ENCODE data around the gene ADAMTS7. TPM values are rescaled to one million over a fixed set of nuclear protein-coding genes. Genes with fewer than 3 reads are reported as not detected.
"Not testable (repeated sequence)": the region's sequence is repeated elsewhere in the genome, so short reads cannot be mapped to it uniquely, and the experiment has no call there.

The ADAMTS7 gene
- total RNA-seq, 1 experiment from 2014 or later: 23.1 TPM

DNA sequence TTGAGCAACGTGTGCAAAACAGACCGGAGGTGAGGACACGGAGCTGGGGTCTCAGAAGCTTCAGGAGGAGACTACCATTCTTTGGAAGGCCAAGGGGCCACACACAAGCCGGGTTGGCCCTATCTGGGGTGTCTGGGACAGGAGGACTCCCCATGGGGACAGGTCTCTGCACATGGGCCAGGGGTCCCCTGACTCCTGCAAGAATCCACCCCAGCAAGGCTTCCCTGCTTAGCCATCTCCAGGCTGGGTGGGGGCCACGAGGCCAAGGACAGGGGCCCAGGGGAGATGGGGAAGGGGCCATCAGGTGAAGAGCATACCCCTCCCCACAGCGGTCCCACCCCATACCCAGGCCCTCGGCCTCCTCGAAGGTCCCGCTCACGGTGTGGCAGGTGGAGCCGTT is 38.5 kb downstream of the ADAMTS7 start:
- Histone ChIP-seq H3K4me1 (ENCODE audit: insufficient read depth, low read length) (peaks cover 4% of the 10 kb centered on the region; the same call in 1 of the 2 replicates), H2AK5ac (ENCODE audit: insufficient read length, low read length) (no peak overlapping the region), H4K91ac (ENCODE audit: insufficient read length, low read depth, low read length) (no peak overlapping the region), H4K5ac (ENCODE audit: insufficient read length, low read depth, low read length) (no peak overlapping the region), H3K9ac (ENCODE audit: extremely low read depth, insufficient read length, low read length) (no peak overlapping the region), H2BK120ac (ENCODE audit: low read depth, low read length, poor library complexity, severe bottlenecking) (no peak overlapping the region), H2BK20ac (ENCODE audit: low read depth, low read length, poor library complexity, severe bottlenecking) (no peak overlapping the region), H3K27ac (ENCODE audit: insufficient read length, low read depth, low read length) (no peak overlapping the region), H3K79me1 (ENCODE audit: insufficient read depth, low read depth, low read length, poor library complexity, severe bottlenecking) (no peaks in the 10 kb centered on the region), H4K8ac (replicated peaks; ENCODE audit: insufficient read length, low read depth, low read length) (no peak overlapping the region), H3K79me2 (ENCODE audit: insufficient read depth, low read length) (no peaks in the 10 kb centered on the region), H3K23me2 (ENCODE audit: insufficient read length, low read depth, low read length, poor library complexity, severe bottlenecking) (no peaks in the 10 kb centered on the region), H3K18ac (ENCODE audit: insufficient read length, low read depth, low read length) (no peak overlapping the region), H3K27me3 (ENCODE audit: insufficient read depth, low read length) (no peaks in the 10 kb centered on the region), H2BK15ac (ENCODE audit: low read depth, low read length) (no peak overlapping the region), H3K23ac (ENCODE audit: insufficient read length, low read depth, low read length) (no peak overlapping the region), H3K56ac (ENCODE audit: insufficient read length, low read depth, low read length) (no peak overlapping the region), H4K20me1 (ENCODE audit: control insufficient read depth, insufficient read depth, insufficient read length) (no peaks in the 10 kb centered on the region), H3K4ac (ENCODE audit: low read depth, low read length) (no peak overlapping the region), H2BK5ac (ENCODE audit: insufficient read length, low read length) (no peak overlapping the region), H2BK12ac (ENCODE audit: insufficient read length, low read depth, low read length) (no peak overlapping the region), H3K4me2 (ENCODE audit: insufficient read depth, insufficient read length, low read length) (no peak overlapping the region), H3K9me3 (ENCODE audit: control insufficient read depth, low read depth, low read length) (no peaks in the 10 kb centered on the region), H3K14ac (ENCODE audit: insufficient read depth, low read length) (no peak overlapping the region), H3T11ph (ENCODE audit: low read length) (no peak overlapping the region), H2AFZ (ENCODE audit: low read length) (no peak overlapping the region)
- WGBS (ENCODE audit: extremely low coverage, insufficient read length, low lambda C conversion rate): no CpG with 5 or more reads among the region's 11 CpGs
- TF ChIP-seq, protein P1, sequence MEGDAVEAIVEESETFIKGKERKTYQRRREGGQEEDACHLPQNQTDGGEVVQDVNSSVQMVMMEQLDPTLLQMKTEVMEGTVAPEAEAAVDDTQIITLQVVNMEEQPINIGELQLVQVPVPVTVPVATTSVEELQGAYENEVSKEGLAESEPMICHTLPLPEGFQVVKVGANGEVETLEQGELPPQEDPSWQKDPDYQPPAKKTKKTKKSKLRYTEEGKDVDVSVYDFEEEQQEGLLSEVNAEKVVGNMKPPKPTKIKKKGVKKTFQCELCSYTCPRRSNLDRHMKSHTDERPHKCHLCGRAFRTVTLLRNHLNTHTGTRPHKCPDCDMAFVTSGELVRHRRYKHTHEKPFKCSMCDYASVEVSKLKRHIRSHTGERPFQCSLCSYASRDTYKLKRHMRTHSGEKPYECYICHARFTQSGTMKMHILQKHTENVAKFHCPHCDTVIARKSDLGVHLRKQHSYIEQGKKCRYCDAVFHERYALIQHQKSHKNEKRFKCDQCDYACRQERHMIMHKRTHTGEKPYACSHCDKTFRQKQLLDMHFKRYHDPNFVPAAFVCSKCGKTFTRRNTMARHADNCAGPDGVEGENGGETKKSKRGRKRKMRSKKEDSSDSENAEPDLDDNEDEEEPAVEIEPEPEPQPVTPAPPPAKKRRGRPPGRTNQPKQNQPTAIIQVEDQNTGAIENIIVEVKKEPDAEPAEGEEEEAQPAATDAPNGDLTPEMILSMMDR (conservative IDR thresholded peaks at IDR 0.05): no peak
- Mint-ChIP-seq H3K4me1 (peaks cover 10 to 14% of the 10 kb centered on the region in 2 experiments), H3K36me3 (ENCODE audit: insufficient read depth in 1 of 3, low read depth in 3 of 3) (peaks cover 0 to 7% (median 4%) of the 10 kb centered on the region in 3 experiments; a peak in 5 of 7 replicates), H3K9me3 (no peaks in the 10 kb centered on the region), H3K27me3 (ENCODE audit: low read depth) (peaks cover 1% of the 10 kb centered on the region; the same call in 1 of the 2 replicates), H3K27ac (no peak overlapping the region), H3K4me3 (no peak overlapping the region)
- DNase-seq: no peak

DNA sequence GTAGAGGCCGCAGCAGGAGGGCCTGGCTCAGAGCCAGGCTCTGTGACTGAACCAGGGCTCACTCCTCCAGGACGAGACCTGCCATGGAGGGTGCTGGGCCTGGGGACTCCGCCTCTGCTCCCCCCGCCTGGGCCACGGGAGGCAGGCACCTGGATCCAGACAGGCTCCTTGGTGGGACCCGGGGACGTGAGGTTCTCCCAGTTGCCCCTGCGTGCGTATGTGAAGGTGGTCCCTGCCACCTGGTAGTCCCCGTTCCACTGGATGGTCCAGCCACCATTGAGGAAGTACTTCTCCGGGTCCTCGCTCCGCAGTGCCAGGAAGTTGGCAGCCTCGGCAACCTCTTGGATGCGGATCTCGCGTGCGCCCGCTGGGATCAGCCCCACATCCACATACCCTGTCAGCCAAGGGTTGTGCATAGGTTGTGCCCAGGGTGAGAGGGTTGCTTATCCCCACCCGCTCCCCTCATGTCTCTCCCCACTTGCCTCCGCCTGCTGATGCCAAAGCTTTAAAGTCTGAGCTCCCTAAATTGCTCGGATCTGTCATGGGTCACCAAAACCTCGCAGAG is 39.7 kb downstream of the ADAMTS7 start:
- H3K79me1 ChIP-seq (ENCODE audit: insufficient read depth, low read depth, low read length, poor library complexity, severe bottlenecking); H3K56ac ChIP-seq (ENCODE audit: insufficient read length, low read depth, low read length); H2AK5ac ChIP-seq (ENCODE audit: insufficient read length, low read length); H3T11ph ChIP-seq (ENCODE audit: low read length); H2BK15ac ChIP-seq (ENCODE audit: low read depth, low read length); H4K8ac ChIP-seq (replicated peaks; ENCODE audit: insufficient read length, low read depth, low read length); H3K4me1 ChIP-seq (ENCODE audit: insufficient read depth, low read length); H3K14ac ChIP-seq (ENCODE audit: insufficient read depth, low read length); H2BK12ac ChIP-seq (ENCODE audit: insufficient read length, low read depth, low read length); H3K9me3 ChIP-seq (ENCODE audit: control insufficient read depth, low read depth, low read length); DNase-seq; H3K36me3 Mint-ChIP-seq (ENCODE audit: insufficient read depth in 1 of 3, low read depth in 3 of 3); H3K23me2 ChIP-seq (ENCODE audit: insufficient read length, low read depth, low read length, poor library complexity, severe bottlenecking); H3K27me3 ChIP-seq (ENCODE audit: insufficient read depth, low read length); H3K18ac ChIP-seq (ENCODE audit: insufficient read length, low read depth, low read length); H3K79me2 ChIP-seq (ENCODE audit: insufficient read depth, low read length); H3K9ac ChIP-seq (ENCODE audit: extremely low read depth, insufficient read length, low read length); H3K4ac ChIP-seq (ENCODE audit: low read depth, low read length); H3K27me3 Mint-ChIP-seq (ENCODE audit: low read depth); H2BK20ac ChIP-seq (ENCODE audit: low read depth, low read length, poor library complexity, severe bottlenecking); H3K27ac ChIP-seq (ENCODE audit: insufficient read length, low read depth, low read length); H4K5ac ChIP-seq (ENCODE audit: insufficient read length, low read depth, low read length); H4K91ac ChIP-seq (ENCODE audit: insufficient read length, low read depth, low read length); H3K4me3 Mint-ChIP-seq; H2AFZ ChIP-seq (ENCODE audit: low read length); H3K9me3 Mint-ChIP-seq; H2BK120ac ChIP-seq (ENCODE audit: low read depth, low read length, poor library complexity, severe bottlenecking); H4K20me1 ChIP-seq (ENCODE audit: control insufficient read depth, insufficient read depth, insufficient read length); H2BK5ac ChIP-seq (ENCODE audit: insufficient read length, low read length); H3K4me2 ChIP-seq (ENCODE audit: insufficient read depth, insufficient read length, low read length); H3K23ac ChIP-seq (ENCODE audit: insufficient read length, low read depth, low read length): not testable (repeated sequence)
- Mint-ChIP-seq H3K4me1 (peaks cover 10 to 14% of the 10 kb centered on the region in 2 experiments), H3K27ac (0 out of 7 replicates have a peak overlapping the region, but pooled peaks of 1 of the 3 experiments have one; percentile 61)
- no CpG with 5 or more reads among the region's 23 CpGs for WGBS (ENCODE audit: extremely low coverage, insufficient read length, low lambda C conversion rate)
